NK-92 (cell line): ENCODE results near the gene FAM174C.

Experiments used
- DNase-seq: peaks from one replicate; lab custom pipeline; 2025; ENCODE audit not compliant: unreplicated experiment; lab: John Stamatoyannopoulos, UW

Gene FAM174C

GRCh38 chr19:1275260-1275975 is at the start of gene FAM174C:
TSS of gene FAM174C (plus strand) at chr19:1275530. CDS start at chr19:1275550, 20 bp downstream.
- DNase-seq = peak; percentile 73

- DNase-seq = no peak
These were observed 49.2 kb upstream of the FAM174C start for GRCh38 chr19:1226227-1226518.

GRCh38 chr19:1226522-1227303 is 48.6 kb upstream of the FAM174C start:
- no peak for DNase-seq

- DNase-seq = no peak
These were observed 47.9 kb upstream of the FAM174C start for GRCh38 chr19:1227304-1228054.

GRCh38 chr19:1228161-1228957 is 47.0 kb upstream of the FAM174C start:
- DNase-seq = no peak

- no peak for DNase-seq
These were observed 46.0 kb upstream of the FAM174C start for GRCh38 chr19:1229056-1229923.

- no peak for DNase-seq
These were observed 45.2 kb upstream of the FAM174C start for GRCh38 chr19:1229924-1230782.

- no peak for DNase-seq
These were observed 44.4 kb upstream of the FAM174C start for GRCh38 chr19:1230783-1231489.

- no peak for DNase-seq
These were observed 43.3 kb upstream of the FAM174C start for GRCh38 chr19:1231729-1232637.

- DNase-seq = no peak
These were observed 42.7 kb upstream of the FAM174C start for GRCh38 chr19:1232652-1233072.

- DNase-seq = no peak
These were observed 42.1 kb upstream of the FAM174C start for GRCh38 chr19:1233115-1233667.

- DNase-seq = no peak
These were observed 41.0 kb upstream of the FAM174C start for GRCh38 chr19:1234051-1234954.

GRCh38 chr19:1234955-1235380 is 40.4 kb upstream of the FAM174C start:
- DNase-seq = no peak

- no peak for DNase-seq
These were observed 39.4 kb upstream of the FAM174C start for GRCh38 chr19:1235625-1236538.

GRCh38 chr19:1236576-1236975 is 38.8 kb upstream of the FAM174C start:
- DNase-seq = no peak
